Measurements from ENCODE around the gene PIEZO1. TPM values are rescaled to one million over a fixed set of nuclear protein-coding genes. Genes with fewer than 3 reads are reported as not detected.

The PIEZO1 gene
- polyA plus RNA-seq, 1 experiment = 139 TPM

GRCh38 chr16:88812513-88813268 is 27.7 kb upstream of the PIEZO1 start:
- CTCF ChIA-PET = interaction anchor here (0.6 to 1.5 kb wide), 4 partner anchors 9 to 45 kb away, joined by 3 to 7 read pairs (median 3); partner anchors contain the start of genes GALNS and TRAPPC2L
- POLR2A ChIA-PET = no interaction called here
- Histone ChIP-seq H3K27me3 (ENCODE audit: control insufficient read depth, insufficient read depth, low read length) (no peaks in the 10 kb centered on the region), H3K4me3 (ENCODE audit: low read depth, low read length) (peak overlapping the region; percentile 86), H3K36me3 (ENCODE audit: control insufficient read depth, insufficient read depth, low read length) (peaks cover 7% of the 10 kb centered on the region)
- no peak for DNase-seq (ENCODE audit: low read depth)
- 0 out of 2 replicates have a peak, but pooled peaks have one; percentile 8 for TF ChIP-seq CTCF (IDR thresholded peaks at IDR 0.05; ENCODE audit: insufficient read depth, low read depth, low read length)

- POLR2A ChIA-PET = interaction anchor here (0.5 kb wide), 1 partner anchor 34 kb away, joined by 12 read pairs; no protein-coding TSS in a partner anchor
These were observed 26.9 kb upstream of the PIEZO1 start, which contains the start of gene APRT for GRCh38 chr16:88811769-88812512. Gene APRT (minus strand): TSS chr16:88811928. CDS start chr16:88811899, 29 bp downstream.

GRCh38 chr16:88810912-88811768 is 26.1 kb upstream of the PIEZO1 start:
- CTCF ChIA-PET = interaction anchor here (1.0 to 2.4 kb wide), 4 partner anchors 10 to 74 kb away, joined by 3 to 11 read pairs (median 4); partner anchors contain the start of genes GALNS and TRAPPC2L
- TF ChIP-seq CTCF (IDR thresholded peaks at IDR 0.05; ENCODE audit: insufficient read depth, low read depth, low read length) = no peak
- POLR2A ChIA-PET = interaction anchor here (0.5 kb wide), 1 partner anchor 35 kb away, joined by 12 read pairs; no protein-coding TSS in a partner anchor

More at GRCh38 chr16:88811769-88812512, 26.9 kb upstream of the PIEZO1 start, which contains the start of gene APRT:
- CTCF ChIA-PET = interaction anchor here (1.0 to 2.4 kb wide), 6 partner anchors 9 to 75 kb away, joined by 3 to 11 read pairs (median 4); partner anchors contain the start of genes GALNS and TRAPPC2L
- no peak for TF ChIP-seq CTCF (IDR thresholded peaks at IDR 0.05; ENCODE audit: insufficient read depth, low read depth, low read length)
- peak; percentile 79 for DNase-seq (ENCODE audit: low read depth)
- Histone ChIP-seq H3K36me3 (ENCODE audit: control insufficient read depth, insufficient read depth, low read length) (peaks cover 8% of the 10 kb centered on the region), H3K4me3 (ENCODE audit: low read depth, low read length) (peak within 1 kb of the TSS; percentile 86), H3K27me3 (ENCODE audit: control insufficient read depth, insufficient read depth, low read length) (no peaks in the 10 kb centered on the region)

GRCh38 chr16:88810166-88810911 is 25.3 kb upstream of the PIEZO1 start:
- no peak for TF ChIP-seq CTCF (IDR thresholded peaks at IDR 0.05; ENCODE audit: insufficient read depth, low read depth, low read length)
- H3K36me3 ChIP-seq (ENCODE audit: control insufficient read depth, insufficient read depth, low read length) = peaks cover 8% of the 10 kb centered on the region
- POLR2A ChIA-PET = interaction anchor here (0.6 kb wide), 1 partner anchor 12 kb away, joined by 3 read pairs; no protein-coding TSS in a partner anchor
- no peak for DNase-seq (ENCODE audit: low read depth)
- CTCF ChIA-PET = interaction anchor here (0.7 to 2.4 kb wide), 4 partner anchors 9 to 73 kb away, joined by 3 to 11 read pairs (median 4); partner anchors contain the start of genes GALNS and TRAPPC2L
- H3K4me3 ChIP-seq (ENCODE audit: low read depth, low read length) = peak overlapping the region; percentile 86
- no peaks in the 10 kb centered on the region for H3K27me3 ChIP-seq (ENCODE audit: control insufficient read depth, insufficient read depth, low read length)

More at GRCh38 chr16:88810912-88811768, 26.1 kb upstream of the PIEZO1 start:
- H3K27me3 ChIP-seq (ENCODE audit: control insufficient read depth, insufficient read depth, low read length) = no peaks in the 10 kb centered on the region
- H3K4me3 ChIP-seq (ENCODE audit: low read depth, low read length) = peak overlapping the region; percentile 86
- peaks cover 8% of the 10 kb centered on the region for H3K36me3 ChIP-seq (ENCODE audit: control insufficient read depth, insufficient read depth, low read length)
- no peak for DNase-seq (ENCODE audit: low read depth)

All from BJ (cell line).